HG02588 (cell line): ENCODE data around the gene NR1H2.

Source experiments
- ATAC-seq: cut with Tn5 transposase; IDR thresholded peaks from one replicate; pipeline ENCODE4 v1.9.1; 2021; ENCODE audit warnings: mild to moderate bottlenecking, moderate library complexity; ENCODE audit not compliant: unreplicated experiment

Gene NR1H2

GRCh38 chr19:50399368-50399745 lies 23.1 kb downstream of the NR1H2 start:
- no peak for ATAC-seq

- no peak for ATAC-seq
Observed at GRCh38 chr19:50401605-50402450, 25.6 kb downstream of the NR1H2 start.

GRCh38 chr19:50402544-50403301 lies 26.5 kb downstream of the NR1H2 start:
- no peak for ATAC-seq

- no peak for ATAC-seq
Observed at GRCh38 chr19:50406156-50406820, 30.0 kb downstream of the NR1H2 start.

GRCh38 chr19:50406829-50407228 lies 30.6 kb downstream of the NR1H2 start:
- ATAC-seq: no peak

- ATAC-seq: no peak
Observed at GRCh38 chr19:50409347-50409746, 33.1 kb downstream of the NR1H2 start.

- no peak for ATAC-seq
Observed at GRCh38 chr19:50410109-50410508, 33.9 kb downstream of the NR1H2 start.

GRCh38 chr19:50412419-50412818 lies 36.2 kb downstream of the NR1H2 start:
- ATAC-seq: no peak

GRCh38 chr19:50413096-50413495 lies 36.8 kb downstream of the NR1H2 start:
- ATAC-seq: no peak

- no peak for ATAC-seq
Observed at GRCh38 chr19:50413531-50413930, 37.3 kb downstream of the NR1H2 start.

- ATAC-seq: no peak
Observed at GRCh38 chr19:50414864-50415660, 38.8 kb downstream of the NR1H2 start.

- ATAC-seq: peak; percentile 45
Observed at GRCh38 chr19:50415661-50416033, 39.4 kb downstream of the NR1H2 start.

- ATAC-seq: no peak
Observed at GRCh38 chr19:50416034-50416977, 40.0 kb downstream of the NR1H2 start.

- ATAC-seq: no peak
Observed at GRCh38 chr19:50417111-50418081, 41.1 kb downstream of the NR1H2 start.

- no peak for ATAC-seq
Observed at GRCh38 chr19:50418176-50419021, 42.1 kb downstream of the NR1H2 start, which contains the start of gene SPIB. Gene SPIB, plus strand, starts transcription at chr19:50418938. Its CDS starts 25 bp downstream, at chr19:50418963.

GRCh38 chr19:50419022-50419579 lies 42.8 kb downstream of the NR1H2 start:
- no peak for ATAC-seq

- no peak for ATAC-seq
Observed at GRCh38 chr19:50419580-50420035, 43.4 kb downstream of the NR1H2 start.
